ENCODE measurements around the gene SP5.

The SP5 gene

GRCh38 chr2:170711196-170711773 lies 3.9 kb upstream of the SP5 start:
- Histone ChIP-seq H3K4me1 (ENCODE audit: control insufficient read depth, insufficient read depth, low read length, unreplicated experiment) (no peaks in the 10 kb centered on the region), H3K27me3 (ENCODE audit: insufficient read depth, low read length) (peaks cover 89% of the 10 kb centered on the region), H2AFZ (ENCODE audit: low read length, unreplicated experiment) (no peak overlapping the region), H3K4me3 (ENCODE audit: low read depth, low read length) (no peak overlapping the region), H3K79me2 (ENCODE audit: control insufficient read depth, insufficient read depth, low read length, unreplicated experiment) (no peaks in the 10 kb centered on the region), H3K27ac (ENCODE audit: low read depth, low read length) (no peak overlapping the region), H3K36me3 (ENCODE audit: insufficient read depth, low read length) (no peaks in the 10 kb centered on the region)

- no peak overlapping the region for H3K27ac ChIP-seq (ENCODE audit: low read depth, low read length)
- peaks cover 96% of the 10 kb centered on the region for H3K27me3 ChIP-seq (ENCODE audit: insufficient read depth, low read length)
- H3K36me3 ChIP-seq (ENCODE audit: insufficient read depth, low read length), result no peaks in the 10 kb centered on the region
- no peaks in the 10 kb centered on the region for H3K79me2 ChIP-seq (ENCODE audit: control insufficient read depth, insufficient read depth, low read length, unreplicated experiment)
- no peaks in the 10 kb centered on the region for H3K4me1 ChIP-seq (ENCODE audit: control insufficient read depth, insufficient read depth, low read length, unreplicated experiment)
- H2AFZ ChIP-seq (ENCODE audit: low read length, unreplicated experiment), result no peak overlapping the region
- H3K4me3 ChIP-seq (ENCODE audit: low read depth, low read length), result no peak overlapping the region
These were observed 3.1 kb upstream of the SP5 start for GRCh38 chr2:170711774-170712652.

- Histone ChIP-seq H3K79me2 (ENCODE audit: control insufficient read depth, insufficient read depth, low read length, unreplicated experiment) (no peaks in the 10 kb centered on the region), H2AFZ (ENCODE audit: low read length, unreplicated experiment) (no peak overlapping the region), H3K4me3 (ENCODE audit: low read depth, low read length) (no peak overlapping the region), H3K4me1 (ENCODE audit: control insufficient read depth, insufficient read depth, low read length, unreplicated experiment) (no peaks in the 10 kb centered on the region), H3K36me3 (ENCODE audit: insufficient read depth, low read length) (no peaks in the 10 kb centered on the region), H3K27ac (ENCODE audit: low read depth, low read length) (no peak overlapping the region), H3K27me3 (ENCODE audit: insufficient read depth, low read length) (peaks cover 99% of the 10 kb centered on the region)
These were observed 2.2 kb upstream of the SP5 start for GRCh38 chr2:170712653-170713542.

- Histone ChIP-seq H2AFZ (ENCODE audit: low read length, unreplicated experiment) (peak overlapping the region; percentile 10), H3K27ac (ENCODE audit: low read depth, low read length) (no peak overlapping the region), H3K4me1 (ENCODE audit: control insufficient read depth, insufficient read depth, low read length, unreplicated experiment) (no peaks in the 10 kb centered on the region), H3K4me3 (ENCODE audit: low read depth, low read length) (peak overlapping the region; percentile 78), H3K36me3 (ENCODE audit: insufficient read depth, low read length) (no peaks in the 10 kb centered on the region), H3K79me2 (ENCODE audit: control insufficient read depth, insufficient read depth, low read length, unreplicated experiment) (no peaks in the 10 kb centered on the region), H3K27me3 (ENCODE audit: insufficient read depth, low read length) (peaks cover 99% of the 10 kb centered on the region)
These were observed 1.4 kb upstream of the SP5 start for GRCh38 chr2:170713543-170714380.

- H3K4me3 ChIP-seq (ENCODE audit: low read depth, low read length), result peak overlapping the region; percentile 78
- peak overlapping the region; percentile 10 for H2AFZ ChIP-seq (ENCODE audit: low read length, unreplicated experiment)
- no peaks in the 10 kb centered on the region for H3K36me3 ChIP-seq (ENCODE audit: insufficient read depth, low read length)
- no peaks in the 10 kb centered on the region for H3K79me2 ChIP-seq (ENCODE audit: control insufficient read depth, insufficient read depth, low read length, unreplicated experiment)
- H3K4me1 ChIP-seq (ENCODE audit: control insufficient read depth, insufficient read depth, low read length, unreplicated experiment), result no peaks in the 10 kb centered on the region
- H3K27ac ChIP-seq (ENCODE audit: low read depth, low read length), result no peak overlapping the region
- H3K27me3 ChIP-seq (ENCODE audit: insufficient read depth, low read length), result peaks cover 99% of the 10 kb centered on the region
These were observed 616 bp upstream of the SP5 start for GRCh38 chr2:170714381-170715061.

- Histone ChIP-seq H3K36me3 (ENCODE audit: insufficient read depth, low read length) (no peaks in the 10 kb centered on the region), H3K27me3 (ENCODE audit: insufficient read depth, low read length) (peaks cover 88% of the 10 kb centered on the region), H3K4me1 (ENCODE audit: control insufficient read depth, insufficient read depth, low read length, unreplicated experiment) (no peaks in the 10 kb centered on the region), H3K4me3 (ENCODE audit: low read depth, low read length) (peak overlapping the region; percentile 78), H3K27ac (ENCODE audit: low read depth, low read length) (no peak overlapping the region), H2AFZ (ENCODE audit: low read length, unreplicated experiment) (no peak overlapping the region), H3K79me2 (ENCODE audit: control insufficient read depth, insufficient read depth, low read length, unreplicated experiment) (no peaks in the 10 kb centered on the region)
These were observed 1.0 kb downstream of the SP5 start for GRCh38 chr2:170715932-170716777.

GRCh38 chr2:170716851-170717598 lies 1.9 kb downstream of the SP5 start:
- no peaks in the 10 kb centered on the region for H3K79me2 ChIP-seq (ENCODE audit: control insufficient read depth, insufficient read depth, low read length, unreplicated experiment)
- no peak overlapping the region for H3K27ac ChIP-seq (ENCODE audit: low read depth, low read length)
- no peak overlapping the region for H3K4me3 ChIP-seq (ENCODE audit: low read depth, low read length)
- no peaks in the 10 kb centered on the region for H3K4me1 ChIP-seq (ENCODE audit: control insufficient read depth, insufficient read depth, low read length, unreplicated experiment)
- no peaks in the 10 kb centered on the region for H3K36me3 ChIP-seq (ENCODE audit: insufficient read depth, low read length)
- H3K27me3 ChIP-seq (ENCODE audit: insufficient read depth, low read length), result peaks cover 79% of the 10 kb centered on the region
- no peak overlapping the region for H2AFZ ChIP-seq (ENCODE audit: low read length, unreplicated experiment)

- H3K27ac ChIP-seq (ENCODE audit: low read depth, low read length), result no peak overlapping the region
- H3K27me3 ChIP-seq (ENCODE audit: insufficient read depth, low read length), result peaks cover 74% of the 10 kb centered on the region
- H2AFZ ChIP-seq (ENCODE audit: low read length, unreplicated experiment), result no peak overlapping the region
- H3K36me3 ChIP-seq (ENCODE audit: insufficient read depth, low read length), result no peaks in the 10 kb centered on the region
- H3K79me2 ChIP-seq (ENCODE audit: control insufficient read depth, insufficient read depth, low read length, unreplicated experiment), result no peaks in the 10 kb centered on the region
- H3K4me3 ChIP-seq (ENCODE audit: low read depth, low read length), result no peak overlapping the region
- H3K4me1 ChIP-seq (ENCODE audit: control insufficient read depth, insufficient read depth, low read length, unreplicated experiment), result no peaks in the 10 kb centered on the region
These were observed 2.4 kb downstream of the SP5 start for GRCh38 chr2:170717599-170717963.
